GM19467 (cell line): Measurements from ENCODE around the gene VAMP5.
"Not testable (repeated sequence)": the region's sequence is repeated elsewhere in the genome, so short reads cannot be mapped to it uniquely, and the experiment has no call there.

ENCODE experiments used
- ATAC-seq: cut with Tn5 transposase; IDR thresholded peaks from one replicate; pipeline ENCODE4 v1.9.1; 2021; ENCODE audit warnings: mild to moderate bottlenecking, moderate library complexity; ENCODE audit not compliant: unreplicated experiment

Gene VAMP5

GRCh38 chr2:85584354-85584856 lies at the start of gene VAMP5:
Gene VAMP5, plus strand, starts transcription at chr2:85584431. Its CDS starts 60 bp downstream, at chr2:85584491.
- peak; percentile 25 for ATAC-seq

- ATAC-seq = no peak
Measured at GRCh38 chr2:85534881-85535280, 49.4 kb upstream of the VAMP5 start.

GRCh38 chr2:85536479-85536878 lies 47.8 kb upstream of the VAMP5 start:
- no peak for ATAC-seq

- ATAC-seq = no peak
Measured at GRCh38 chr2:85537600-85538506, 46.4 kb upstream of the VAMP5 start.

- peak; percentile 68 for ATAC-seq
Measured at GRCh38 chr2:85538507-85539360, 45.5 kb upstream of the VAMP5 start, which contains the start of gene MAT2A. Gene MAT2A, plus strand, starts transcription at chr2:85539168. Its CDS starts 120 bp downstream, at chr2:85539288.

GRCh38 chr2:85539361-85540132 lies 44.7 kb upstream of the VAMP5 start:
- peak; percentile 27 for ATAC-seq

- no peak for ATAC-seq
Measured at GRCh38 chr2:85540133-85540648, 44.0 kb upstream of the VAMP5 start.

GRCh38 chr2:85541262-85541661 lies 43.0 kb upstream of the VAMP5 start:
- ATAC-seq = no peak

GRCh38 chr2:85541753-85542457 lies 42.3 kb upstream of the VAMP5 start:
- no peak for ATAC-seq

GRCh38 chr2:85542777-85543176 lies 41.5 kb upstream of the VAMP5 start:
- no peak for ATAC-seq

GRCh38 chr2:85544254-85544691 lies 40.0 kb upstream of the VAMP5 start:
- ATAC-seq = not testable (repeated sequence)

- not testable (repeated sequence) for ATAC-seq
Measured at GRCh38 chr2:85544915-85545779, 39.1 kb upstream of the VAMP5 start.

- no peak for ATAC-seq
Measured at GRCh38 chr2:85545780-85546240, 38.4 kb upstream of the VAMP5 start.

GRCh38 chr2:85547089-85547858 lies 37.0 kb upstream of the VAMP5 start:
- ATAC-seq = no peak

- ATAC-seq = no peak
Measured at GRCh38 chr2:85547859-85548607, 36.2 kb upstream of the VAMP5 start.

GRCh38 chr2:85548608-85548900 lies 35.7 kb upstream of the VAMP5 start:
- no peak for ATAC-seq

- no peak for ATAC-seq
Measured at GRCh38 chr2:85549095-85549494, 35.1 kb upstream of the VAMP5 start.
